ENCODE data around the gene ESR1. TPM values are rescaled to one million over a fixed set of nuclear protein-coding genes. Genes with fewer than 3 reads are reported as not detected.

The ESR1 gene
- total RNA-seq, 2 donors from 2014 or later: 0.47 to 0.67 TPM

DNA sequence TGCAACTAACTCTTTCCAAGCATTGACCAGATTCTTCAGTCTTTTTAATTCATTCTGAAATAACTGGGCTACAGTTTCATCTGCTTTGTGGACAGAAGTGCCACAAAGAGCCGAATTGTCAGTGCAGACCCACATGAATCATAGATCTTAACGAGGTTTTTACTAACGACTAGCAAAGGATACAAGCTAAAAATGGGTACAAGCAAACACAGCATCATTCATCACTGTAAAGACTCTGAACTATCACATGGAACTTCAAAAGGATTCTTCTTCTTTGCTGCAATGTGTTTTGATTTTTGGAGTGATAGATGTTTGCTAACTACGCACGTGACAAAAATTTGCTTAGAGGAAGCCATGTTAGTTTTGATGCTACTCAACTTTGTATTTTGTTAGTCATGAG, 227.1 kb downstream of the ESR1 start:
- no peak overlapping the region for H3K27ac ChIP-seq
- H3K4me3 ChIP-seq: no peak overlapping the region
- no peaks in the 10 kb centered on the region for H3K9me3 ChIP-seq
- TF ChIP-seq, protein P1, sequence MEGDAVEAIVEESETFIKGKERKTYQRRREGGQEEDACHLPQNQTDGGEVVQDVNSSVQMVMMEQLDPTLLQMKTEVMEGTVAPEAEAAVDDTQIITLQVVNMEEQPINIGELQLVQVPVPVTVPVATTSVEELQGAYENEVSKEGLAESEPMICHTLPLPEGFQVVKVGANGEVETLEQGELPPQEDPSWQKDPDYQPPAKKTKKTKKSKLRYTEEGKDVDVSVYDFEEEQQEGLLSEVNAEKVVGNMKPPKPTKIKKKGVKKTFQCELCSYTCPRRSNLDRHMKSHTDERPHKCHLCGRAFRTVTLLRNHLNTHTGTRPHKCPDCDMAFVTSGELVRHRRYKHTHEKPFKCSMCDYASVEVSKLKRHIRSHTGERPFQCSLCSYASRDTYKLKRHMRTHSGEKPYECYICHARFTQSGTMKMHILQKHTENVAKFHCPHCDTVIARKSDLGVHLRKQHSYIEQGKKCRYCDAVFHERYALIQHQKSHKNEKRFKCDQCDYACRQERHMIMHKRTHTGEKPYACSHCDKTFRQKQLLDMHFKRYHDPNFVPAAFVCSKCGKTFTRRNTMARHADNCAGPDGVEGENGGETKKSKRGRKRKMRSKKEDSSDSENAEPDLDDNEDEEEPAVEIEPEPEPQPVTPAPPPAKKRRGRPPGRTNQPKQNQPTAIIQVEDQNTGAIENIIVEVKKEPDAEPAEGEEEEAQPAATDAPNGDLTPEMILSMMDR (IDR thresholded peaks at IDR 0.05): no peak
- H3K27me3 ChIP-seq: no peaks in the 10 kb centered on the region
- H3K36me3 ChIP-seq: no peaks in the 10 kb centered on the region
- H3K4me1 ChIP-seq: no peaks in the 10 kb centered on the region
- DNase-seq (ENCODE audit: low spot score): no peak

DNA sequence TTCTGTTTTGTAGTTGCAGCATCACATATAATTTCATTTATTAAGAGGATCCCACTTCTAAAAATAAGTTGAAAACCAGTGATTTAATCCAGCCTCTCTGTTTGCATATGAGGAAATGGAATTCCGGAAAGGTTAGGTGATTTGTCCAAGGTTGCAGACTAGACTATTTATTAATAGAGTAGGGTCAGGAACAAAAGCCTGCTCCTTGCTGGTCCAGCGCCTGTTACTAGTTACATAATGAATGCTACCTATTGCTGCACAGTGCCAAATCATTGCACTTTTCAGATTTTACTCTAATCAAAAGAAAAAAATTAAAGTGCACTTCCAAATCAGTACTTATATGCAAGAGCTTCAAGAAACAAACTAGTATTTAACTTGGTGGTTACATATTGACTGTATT, 238.6 kb downstream of the ESR1 start:
- Histone ChIP-seq H3K4me1 (no peaks in the 10 kb centered on the region), H3K27me3 (no peaks in the 10 kb centered on the region), H3K9me3 (no peaks in the 10 kb centered on the region), H3K4me3 (no peak overlapping the region), H3K36me3 (no peaks in the 10 kb centered on the region), H3K27ac (no peak overlapping the region)
- DNase-seq (ENCODE audit: low spot score): no peak
- TF ChIP-seq, protein P1 (IDR thresholded peaks at IDR 0.05): no peak

DNA sequence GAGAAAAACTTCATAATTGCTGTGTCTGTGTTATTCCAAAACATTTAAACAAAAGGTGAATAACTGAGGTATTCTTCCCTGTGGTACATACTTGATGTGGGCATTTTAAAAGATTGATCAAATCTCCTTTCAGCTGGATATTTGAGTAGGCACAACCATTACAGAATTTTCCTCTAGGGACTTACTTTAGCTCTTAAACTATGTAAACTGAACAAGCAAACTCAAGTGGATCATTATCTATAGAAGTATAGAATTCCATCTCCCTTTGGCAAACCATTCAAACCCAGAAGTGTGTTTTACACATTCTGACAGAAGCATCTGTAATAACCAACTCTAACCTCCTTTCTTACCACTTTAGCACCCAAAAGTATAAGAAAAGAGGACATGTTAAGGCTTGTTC, 241.4 kb downstream of the ESR1 start:
- Histone ChIP-seq H3K27me3 (no peaks in the 10 kb centered on the region), H3K4me1 (no peaks in the 10 kb centered on the region), H3K27ac (no peak overlapping the region), H3K36me3 (no peaks in the 10 kb centered on the region), H3K9me3 (no peaks in the 10 kb centered on the region), H3K4me3 (no peak overlapping the region)
- DNase-seq (ENCODE audit: low spot score): no peak
- TF ChIP-seq, protein P1 (IDR thresholded peaks at IDR 0.05): no peak

DNA sequence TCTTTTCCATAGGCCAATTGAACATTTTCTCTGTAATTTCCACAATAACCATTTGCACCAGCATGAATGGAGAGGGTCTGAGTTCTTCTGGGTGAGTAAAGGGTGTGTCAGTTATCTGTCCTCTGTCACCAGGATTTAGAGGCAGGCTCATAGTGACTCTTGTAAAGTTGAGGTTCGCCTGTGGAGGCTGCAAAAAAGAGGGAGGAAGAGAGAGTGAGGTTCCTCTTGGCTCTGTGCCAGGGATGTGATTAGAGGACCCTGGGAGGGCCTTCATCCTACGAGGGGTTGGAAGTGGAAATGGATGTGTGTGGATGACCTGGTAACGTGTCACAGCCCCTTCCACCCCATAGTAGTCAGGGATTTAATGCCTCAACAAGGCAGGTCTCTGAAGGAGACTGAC, 242.0 kb downstream of the ESR1 start:
- no peaks in the 10 kb centered on the region for H3K4me1 ChIP-seq
- H3K27me3 ChIP-seq: no peaks in the 10 kb centered on the region
- DNase-seq (ENCODE audit: low spot score): no peak
- H3K36me3 ChIP-seq: no peaks in the 10 kb centered on the region
- TF ChIP-seq, protein P1 (IDR thresholded peaks at IDR 0.05): no peak
- H3K4me3 ChIP-seq: no peak overlapping the region
- H3K27ac ChIP-seq: no peak overlapping the region
- H3K9me3 ChIP-seq: no peaks in the 10 kb centered on the region

DNA sequence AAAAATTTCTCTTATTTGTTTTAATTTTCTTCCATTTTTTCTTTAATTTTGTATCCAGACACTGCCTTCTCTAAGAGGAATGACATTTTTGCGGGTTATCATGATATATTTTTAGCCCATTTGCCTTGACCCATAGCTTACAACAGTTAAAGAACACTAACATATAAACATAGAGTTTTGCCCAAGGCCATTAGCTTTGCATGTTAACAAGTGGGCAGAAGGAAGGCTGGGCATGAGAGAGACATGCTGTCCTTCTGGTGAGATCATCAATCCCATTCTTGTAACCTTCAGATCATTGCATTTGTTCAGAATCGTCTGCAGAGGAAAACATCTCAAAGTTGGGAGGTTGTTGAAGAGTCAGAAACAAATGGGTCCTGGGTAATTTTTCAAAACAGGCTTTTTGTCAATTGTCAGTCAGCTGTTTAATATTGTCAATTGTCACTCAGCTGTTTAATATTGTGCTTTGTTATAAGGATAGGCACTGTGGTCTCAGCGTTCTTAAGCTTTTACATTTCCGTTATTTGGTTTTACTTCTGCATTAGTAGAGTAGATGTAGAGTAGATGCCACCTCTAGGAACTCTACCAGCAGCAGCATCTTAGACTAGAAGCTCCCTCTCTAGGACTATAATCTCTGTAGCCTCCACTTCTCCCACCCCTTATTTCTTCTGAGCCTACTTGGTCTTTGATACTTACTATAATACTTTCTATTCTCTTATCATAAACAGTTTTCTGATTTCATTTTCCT, 243.1 kb downstream of the ESR1 start:
- DNase-seq (ENCODE audit: low spot score): no peak
- Histone ChIP-seq H3K4me1 (no peaks in the 10 kb centered on the region), H3K4me3 (no peak overlapping the region), H3K27me3 (no peaks in the 10 kb centered on the region), H3K27ac (no peak overlapping the region), H3K9me3 (no peaks in the 10 kb centered on the region), H3K36me3 (no peaks in the 10 kb centered on the region)
- TF ChIP-seq, protein P1 (IDR thresholded peaks at IDR 0.05): no peak

DNA sequence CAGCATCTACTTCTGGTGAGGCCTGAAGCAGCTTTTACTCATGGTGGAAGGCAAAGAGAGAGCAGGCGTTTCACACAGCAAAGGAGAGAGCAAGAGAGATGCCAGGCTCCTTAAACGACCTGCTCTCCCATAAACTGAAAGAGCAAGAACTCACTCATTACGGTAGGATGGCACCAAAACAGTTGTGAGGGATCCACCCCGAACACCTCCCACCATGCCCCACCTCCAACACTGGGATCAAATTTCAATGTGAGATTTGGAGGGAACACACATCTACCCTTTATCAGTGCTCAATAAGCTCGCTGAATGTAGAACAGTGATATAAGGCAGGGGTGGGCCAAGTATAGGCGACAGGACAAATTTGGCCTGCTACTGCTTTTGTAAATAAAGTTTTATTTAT, 244.6 kb downstream of the ESR1 start:
- Histone ChIP-seq H3K4me1 (no peaks in the 10 kb centered on the region), H3K9me3 (no peaks in the 10 kb centered on the region), H3K27ac (no peak overlapping the region), H3K36me3 (no peaks in the 10 kb centered on the region), H3K27me3 (no peaks in the 10 kb centered on the region), H3K4me3 (no peak overlapping the region)
- DNase-seq (ENCODE audit: low spot score): no peak
- TF ChIP-seq, protein P1 (IDR thresholded peaks at IDR 0.05): no peak
